T-cell (primary cell): Measurements from ENCODE around the gene MXRA5. TPM values are rescaled to one million over a fixed set of nuclear protein-coding genes. Genes with fewer than 3 reads are reported as not detected.

Source experiments
- ATAC-seq, 4 experiments: fragments of 200-7000 bp in 3 of 4; fragments of 150-1000 bp in 1 of 4; cut with Tn5 transposase; replicated peaks in 1 of 4; 1 replicate in 3 of 4; 2 replicates in 1 of 4; pipeline ENCODE4 v1.10.0; 2021; ENCODE audit warnings: moderate library complexity in 3 of 4, mild to moderate bottlenecking in 2 of 4, moderate number of reproducible peaks in 1 of 4
- CTCF ChIA-PET, 2 donors: fragments of 300-600 bp; sonication (Branson Sonifier 250); formaldehyde crosslinking; loops; one replicate each; lab custom pipeline; 2022; ENCODE audit warnings: antibody characterized with exemption in 2 of 2; lab: Charles Lee
- POLR2A ChIA-PET, 2 donors: fragments of 300-600 bp; sonication (Branson Sonifier 250); formaldehyde crosslinking; loops; one replicate each; lab custom pipeline; 2022; ENCODE audit warnings: antibody characterized with exemption in 2 of 2; lab: Charles Lee
- DNase-seq, 35 experiments: peaks; one replicate each; pipeline versions ENCODE4 v3.0.0 to v3.0.0-alpha.2; 2013 to 2023
- H3K27ac ChIP-seq: one replicate; pipeline ENCODE4 v1.5.1; 2013; ENCODE audit warnings: low read length
- H3K27me3 ChIP-seq, 2 experiments: replicated peaks in 1 of 2; 1 replicate in 1 of 2; 2 replicates in 1 of 2; pipeline versions ENCODE4 v1.6.1 to v1.7.0; 2013; ENCODE audit warnings: low read length in 1 of 2, mixed read lengths in 1 of 2; ENCODE audit not compliant: control insufficient read depth in 2 of 2, insufficient read depth in 2 of 2; ENCODE audit errors: extremely low read depth in 1 of 2
- H3K36me3 ChIP-seq, 2 donors: 1 replicate in 1 of 2; 2 replicates in 1 of 2; pipeline versions ENCODE4 v1.6.1 to v1.7.0; 2013; ENCODE audit warnings: low read length in 1 of 2; ENCODE audit not compliant: control insufficient read depth in 2 of 2, insufficient read depth in 1 of 2; ENCODE audit errors: extremely low read depth in 1 of 2
- H3K4me1 ChIP-seq, 2 experiments: 1 replicate in 1 of 2; 2 replicates in 1 of 2; pipeline versions ENCODE4 v1.6.1 to v1.7.0; 2013; ENCODE audit warnings: low read length in 2 of 2, mixed read lengths in 1 of 2; ENCODE audit not compliant: insufficient read depth in 2 of 2, control insufficient read depth in 1 of 2; ENCODE audit errors: extremely low read depth in 1 of 2
- H3K4me3 ChIP-seq, 2 donors: 1 replicate in 1 of 2; 2 replicates in 1 of 2; pipeline versions ENCODE4 v1.5.1 to v1.7.0; 2013; ENCODE audit warnings: mild to moderate bottlenecking in 2 of 2, low read length in 1 of 2, moderate library complexity in 1 of 2; ENCODE audit not compliant: control insufficient read depth in 1 of 2; ENCODE audit errors: extremely low read depth in 1 of 2
- H3K9me3 ChIP-seq: 2 replicates; pipeline ENCODE4 v1.7.0; 2013
- H3K27ac Mint-ChIP-seq, 2 donors: one replicate each; pipeline ENCODE4 v1.8.0; 2020 to 2021; ENCODE audit warnings: mild to moderate bottlenecking in 2 of 2, mixed read lengths in 2 of 2
- H3K27me3 Mint-ChIP-seq, 2 donors: one replicate each; pipeline ENCODE4 v1.8.0; 2021 to 2022; ENCODE audit warnings: mixed read lengths in 2 of 2
- H3K36me3 Mint-ChIP-seq: one replicate; pipeline ENCODE4 v1.8.0; 2021; ENCODE audit warnings: mixed read lengths
- H3K4me1 Mint-ChIP-seq, 3 donors: one replicate each; pipeline ENCODE4 v1.8.0; 2020 to 2022; ENCODE audit warnings: mixed read lengths in 3 of 3, mild to moderate bottlenecking in 1 of 3
- H3K4me3 Mint-ChIP-seq, 3 donors: one replicate each; pipeline ENCODE4 v1.8.0; 2020 to 2022; ENCODE audit warnings: mild to moderate bottlenecking in 3 of 3, mixed read lengths in 3 of 3, moderate library complexity in 3 of 3
- H3K9me3 Mint-ChIP-seq, 3 donors: one replicate each; pipeline ENCODE4 v1.8.0; 2020 to 2022; ENCODE audit warnings: mixed read lengths in 3 of 3
- WGBS: methylation state at CpG from one replicate; pipeline ENCODE4 v1.1.5; 2013; ENCODE audit warnings: missing lambda C conversion rate; ENCODE audit not compliant: insufficient coverage; 5-methylcytosine and 5-hydroxymethylcytosine counted together
- total RNA-seq, 35 experiments: library from RNA in 6 of 35; stranded (reverse) in 6 of 35; fragments of 120-200 nt in 1 of 35; gene quantifications; one replicate each; pipeline versions ENCODE4 v1.2.1 to v1.2.4 and lab custom pipeline; 2013 to 2026

Gene MXRA5, protein sequence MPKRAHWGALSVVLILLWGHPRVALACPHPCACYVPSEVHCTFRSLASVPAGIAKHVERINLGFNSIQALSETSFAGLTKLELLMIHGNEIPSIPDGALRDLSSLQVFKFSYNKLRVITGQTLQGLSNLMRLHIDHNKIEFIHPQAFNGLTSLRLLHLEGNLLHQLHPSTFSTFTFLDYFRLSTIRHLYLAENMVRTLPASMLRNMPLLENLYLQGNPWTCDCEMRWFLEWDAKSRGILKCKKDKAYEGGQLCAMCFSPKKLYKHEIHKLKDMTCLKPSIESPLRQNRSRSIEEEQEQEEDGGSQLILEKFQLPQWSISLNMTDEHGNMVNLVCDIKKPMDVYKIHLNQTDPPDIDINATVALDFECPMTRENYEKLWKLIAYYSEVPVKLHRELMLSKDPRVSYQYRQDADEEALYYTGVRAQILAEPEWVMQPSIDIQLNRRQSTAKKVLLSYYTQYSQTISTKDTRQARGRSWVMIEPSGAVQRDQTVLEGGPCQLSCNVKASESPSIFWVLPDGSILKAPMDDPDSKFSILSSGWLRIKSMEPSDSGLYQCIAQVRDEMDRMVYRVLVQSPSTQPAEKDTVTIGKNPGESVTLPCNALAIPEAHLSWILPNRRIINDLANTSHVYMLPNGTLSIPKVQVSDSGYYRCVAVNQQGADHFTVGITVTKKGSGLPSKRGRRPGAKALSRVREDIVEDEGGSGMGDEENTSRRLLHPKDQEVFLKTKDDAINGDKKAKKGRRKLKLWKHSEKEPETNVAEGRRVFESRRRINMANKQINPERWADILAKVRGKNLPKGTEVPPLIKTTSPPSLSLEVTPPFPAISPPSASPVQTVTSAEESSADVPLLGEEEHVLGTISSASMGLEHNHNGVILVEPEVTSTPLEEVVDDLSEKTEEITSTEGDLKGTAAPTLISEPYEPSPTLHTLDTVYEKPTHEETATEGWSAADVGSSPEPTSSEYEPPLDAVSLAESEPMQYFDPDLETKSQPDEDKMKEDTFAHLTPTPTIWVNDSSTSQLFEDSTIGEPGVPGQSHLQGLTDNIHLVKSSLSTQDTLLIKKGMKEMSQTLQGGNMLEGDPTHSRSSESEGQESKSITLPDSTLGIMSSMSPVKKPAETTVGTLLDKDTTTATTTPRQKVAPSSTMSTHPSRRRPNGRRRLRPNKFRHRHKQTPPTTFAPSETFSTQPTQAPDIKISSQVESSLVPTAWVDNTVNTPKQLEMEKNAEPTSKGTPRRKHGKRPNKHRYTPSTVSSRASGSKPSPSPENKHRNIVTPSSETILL (N-terminal part only)
- total RNA-seq, result under 1 TPM in 3 of 5 donors, not detected in 2; 0.03 to 0.09 (median 0.06) TPM
- total RNA-seq (2013), result 0.06 TPM
- total RNA-seq (lab: John Stamatoyannopoulos, UW), result 0 to 0.25 (median 0) reads per million in 29 experiments

DNA sequence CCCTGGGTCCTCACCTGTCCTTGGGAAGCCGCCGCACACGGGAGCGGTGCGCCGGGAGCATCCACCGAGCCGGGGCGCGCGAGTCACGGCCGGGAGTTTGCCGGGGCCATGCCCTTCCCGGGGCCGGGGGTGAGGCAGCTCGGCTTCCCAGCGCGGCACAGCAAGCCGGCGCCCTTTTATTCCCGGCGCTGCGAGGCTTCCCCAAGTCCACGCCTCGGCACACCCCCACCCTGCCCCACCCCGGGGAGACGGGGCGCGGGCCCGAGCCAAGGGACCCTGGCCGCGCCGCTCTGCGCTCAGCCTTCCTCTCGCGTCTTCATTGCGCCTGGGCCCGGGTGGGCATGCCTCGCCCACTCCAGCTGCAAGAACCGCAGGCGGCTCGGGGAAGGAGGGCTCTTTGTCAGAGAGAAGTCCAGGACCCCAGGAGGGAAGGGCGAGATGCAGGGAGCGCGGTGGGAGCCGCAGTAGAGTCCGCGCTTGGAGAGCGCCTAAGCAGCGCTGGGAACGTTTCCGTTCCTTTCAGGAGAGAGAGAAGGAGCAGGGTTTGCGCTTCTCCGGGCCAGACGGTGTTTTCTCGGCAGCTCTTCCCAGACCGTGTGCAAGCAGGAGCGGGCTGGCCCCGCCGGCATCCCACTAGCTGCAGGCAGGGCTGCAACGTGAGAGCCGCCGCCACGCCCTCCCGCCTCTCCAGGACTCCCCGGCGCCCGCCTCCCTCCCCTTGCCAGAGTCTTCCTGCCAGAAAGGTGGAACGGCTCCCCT, at the start of gene MXRA5:
Gene MXRA5 (minus strand): TSS at position 152 of the 759 bp plus-strand sequence. CDS start 2,819 bp downstream, outside the sequence.
- no peak within 1 kb of the TSS for H3K4me3 Mint-ChIP-seq
- H3K4me1 Mint-ChIP-seq, result no peaks in the 10 kb centered on the region
- Histone ChIP-seq H3K27ac (no peak within 1 kb of the TSS), H3K9me3 (no peaks in the 10 kb centered on the region), H3K4me1 (no peaks in the 10 kb centered on the region), H3K36me3 (no peaks in the 10 kb centered on the region), H3K4me3 (no peak within 1 kb of the TSS), H3K27me3 (peaks cover 2 to 15% of the 10 kb centered on the region in 2 experiments)
- ChIA-PET CTCF (no interaction called here), POLR2A (no interaction called here)
- no peak for DNase-seq
- H3K36me3 Mint-ChIP-seq, result no peaks in the 10 kb centered on the region
- peaks cover 13 to 40% of the 10 kb centered on the region in 2 donors for H3K27me3 Mint-ChIP-seq
- WGBS, result 7% methylated on average over 16 of the region's 70 CpGs
- no peak within 1 kb of the TSS for H3K27ac Mint-ChIP-seq
- peaks cover 2 to 11% (median 6%) of the 10 kb centered on the region in 3 donors for H3K9me3 Mint-ChIP-seq
- no peak for ATAC-seq

DNA sequence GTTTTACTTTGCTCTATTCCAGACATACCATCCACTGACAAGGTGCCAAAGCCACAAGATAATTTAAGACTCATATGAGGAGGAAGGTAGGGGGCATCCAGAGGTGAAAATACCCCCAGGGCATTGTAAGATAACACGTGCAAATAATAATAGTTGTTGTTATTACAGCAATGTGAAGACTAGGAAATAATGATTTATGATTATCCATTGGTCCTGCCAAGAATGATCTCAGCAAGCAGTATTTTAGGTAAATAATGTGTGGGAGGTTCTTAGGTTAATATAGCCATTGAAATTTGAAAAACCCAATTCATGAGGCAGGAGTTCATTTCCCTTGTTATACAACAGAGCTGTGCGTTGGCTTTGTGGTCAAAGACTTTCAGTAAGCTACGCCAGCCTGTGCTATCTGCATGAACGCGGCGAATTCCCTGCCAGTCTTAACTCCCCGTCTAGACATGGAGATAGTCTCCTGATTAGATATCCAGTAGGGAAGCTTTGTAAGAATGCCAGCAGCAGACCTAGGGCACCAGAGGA, 47.2 kb upstream of the MXRA5 start:
- Histone ChIP-seq H3K36me3 (no peaks in the 10 kb centered on the region), H3K4me3 (no peak overlapping the region), H3K27ac (no peak overlapping the region), H3K27me3 (no peaks in the 10 kb centered on the region), H3K9me3 (no peaks in the 10 kb centered on the region), H3K4me1 (no peaks in the 10 kb centered on the region)
- Mint-ChIP-seq H3K36me3 (no peaks in the 10 kb centered on the region), H3K4me1 (no peaks in the 10 kb centered on the region), H3K27me3 (peaks cover 0 to 14% of the 10 kb centered on the region in 2 donors), H3K9me3 (no peaks in the 10 kb centered on the region), H3K4me3 (no peak overlapping the region), H3K27ac (no peak overlapping the region)
- ATAC-seq (no peak), DNase-seq (no peak)
- 80% methylated on average over 1 of the region's 7 CpGs for WGBS
- CTCF ChIA-PET, result no interaction called here
- POLR2A ChIA-PET, result no interaction called here

DNA sequence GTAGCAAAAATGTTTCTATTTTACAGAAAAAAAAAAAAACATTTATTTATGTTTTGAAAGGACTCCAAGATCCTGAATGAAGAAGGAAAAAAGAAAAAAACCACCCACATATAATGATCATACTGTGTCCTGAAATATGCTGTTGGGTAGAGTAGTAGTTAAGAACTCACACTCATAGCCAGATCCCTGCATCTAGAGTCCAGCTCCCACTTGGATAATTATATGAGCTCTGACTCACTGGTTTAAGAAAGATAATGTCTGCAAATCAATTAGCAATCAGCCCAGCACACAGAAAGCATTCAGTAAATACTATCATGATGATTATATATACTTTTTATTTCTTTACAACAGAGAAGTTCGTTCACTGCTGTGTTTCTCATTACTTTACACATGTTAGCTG, 46.7 kb upstream of the MXRA5 start:
- H3K27ac ChIP-seq, result no peak overlapping the region
- POLR2A ChIA-PET, result no interaction called here
- no peak for DNase-seq
- Mint-ChIP-seq H3K9me3 (no peaks in the 10 kb centered on the region), H3K4me3 (no peak overlapping the region), H3K36me3 (no peaks in the 10 kb centered on the region), H3K27ac (no peak overlapping the region), H3K4me1 (no peaks in the 10 kb centered on the region), H3K27me3 (peaks cover 0 to 14% of the 10 kb centered on the region in 2 donors)
- no CpG with 5 or more reads among the region's 1 CpG for WGBS
- ATAC-seq, result no peak
- CTCF ChIA-PET, result no interaction called here
- no peaks in the 10 kb centered on the region for H3K36me3 ChIP-seq
- no peaks in the 10 kb centered on the region for H3K4me1 ChIP-seq
- H3K9me3 ChIP-seq, result no peaks in the 10 kb centered on the region
- H3K4me3 ChIP-seq, result no peak overlapping the region
- H3K27me3 ChIP-seq, result no peaks in the 10 kb centered on the region

DNA sequence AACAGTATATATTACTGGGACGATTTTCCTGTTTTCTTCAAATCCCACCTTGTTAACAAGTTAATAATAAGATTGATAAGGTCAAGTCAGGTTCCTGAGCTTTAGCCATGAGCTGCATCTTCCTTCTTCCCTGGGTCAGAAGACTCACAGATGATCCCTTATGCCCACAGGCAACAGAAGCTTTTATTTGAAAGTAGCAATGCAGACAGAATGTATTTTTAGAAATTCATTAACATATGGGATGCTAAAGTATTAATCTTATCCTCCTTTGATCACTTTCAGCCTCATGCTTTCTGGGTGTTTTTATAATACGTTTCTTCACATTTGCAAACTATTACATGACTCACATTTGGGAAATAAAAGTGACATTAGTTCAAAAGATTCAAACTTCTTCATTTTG, 42.0 kb upstream of the MXRA5 start:
- ATAC-seq, result no peak
- Histone ChIP-seq H3K27ac (no peak overlapping the region), H3K9me3 (no peaks in the 10 kb centered on the region), H3K36me3 (no peaks in the 10 kb centered on the region), H3K27me3 (no peaks in the 10 kb centered on the region), H3K4me1 (no peaks in the 10 kb centered on the region), H3K4me3 (no peak overlapping the region)
- ChIA-PET CTCF (no interaction called here), POLR2A (no interaction called here)
- no peaks in the 10 kb centered on the region for H3K4me1 Mint-ChIP-seq
- no peak overlapping the region for H3K27ac Mint-ChIP-seq
- H3K36me3 Mint-ChIP-seq, result no peaks in the 10 kb centered on the region
- no peaks in the 10 kb centered on the region for H3K27me3 Mint-ChIP-seq
- WGBS, result no CpG with 5 or more reads among the region's 2 CpGs
- no peaks in the 10 kb centered on the region for H3K9me3 Mint-ChIP-seq
- no peak for DNase-seq
- no peak overlapping the region for H3K4me3 Mint-ChIP-seq

GRCh38 chrX:3384327-3384726, 37.9 kb upstream of the MXRA5 start:
- ATAC-seq (no peak), DNase-seq (no peak)
- H3K27ac ChIP-seq, result no peak overlapping the region
- no peaks in the 10 kb centered on the region for H3K27me3 ChIP-seq
- Mint-ChIP-seq H3K27me3 (no peaks in the 10 kb centered on the region), H3K27ac (no peak overlapping the region), H3K4me1 (no peaks in the 10 kb centered on the region), H3K36me3 (no peaks in the 10 kb centered on the region), H3K9me3 (no peaks in the 10 kb centered on the region), H3K4me3 (no peak overlapping the region)
- H3K36me3 ChIP-seq, result no peaks in the 10 kb centered on the region
- 50% methylated on average over 1 of the region's 3 CpGs for WGBS
- no peaks in the 10 kb centered on the region for H3K4me1 ChIP-seq
- ChIA-PET CTCF (no interaction called here), POLR2A (no interaction called here)
- H3K9me3 ChIP-seq, result no peaks in the 10 kb centered on the region
- H3K4me3 ChIP-seq, result no peak overlapping the region
